Psoas muscle (tissue), 8 donors: ENCODE data around the gene N4BP3. TPM values are rescaled to one million over a fixed set of nuclear protein-coding genes. Genes with fewer than 3 reads are reported as not detected.
A peak's percentile ranks its signal among the peaks of the same experiment; 100 is the strongest.

Experiments
- ATAC-seq, 4 donors: fragments of 200-7000 bp; cut with Tn5 transposase; one replicate each; pipeline ENCODE4 v1.9.1; 2020; ENCODE audit warnings: moderate library complexity in 3 of 4, mild to moderate bottlenecking in 2 of 4
- DNase-seq, 2 donors: peaks; one replicate each; pipeline ENCODE4 v3.0.0-alpha.2; 2020
- H3K27ac ChIP-seq: fragments of 200-600 bp; one replicate; pipeline ENCODE4 v1.8.0; 2022
- H3K27me3 ChIP-seq, 3 donors: fragments of 200-600 bp in 1 of 3; one replicate each; pipeline versions ENCODE4 v1.6.1 to v1.8.0; 2013 to 2022; ENCODE audit warnings: low read length in 2 of 3, mild to moderate bottlenecking in 2 of 3, moderate library complexity in 1 of 3; ENCODE audit not compliant: insufficient read depth in 3 of 3
- H3K36me3 ChIP-seq, 2 donors: fragments of 200-600 bp in 1 of 2; one replicate each; pipeline versions ENCODE4 v1.6.1 to v1.8.0; 2013 to 2022; ENCODE audit warnings: low read depth in 1 of 2, mild to moderate bottlenecking in 1 of 2, moderate library complexity in 1 of 2; ENCODE audit not compliant: insufficient read depth in 1 of 2
- H3K4me1 ChIP-seq: fragments of 200-600 bp; one replicate; pipeline ENCODE4 v1.8.0; 2022
- H3K4me3 ChIP-seq: fragments of 200-600 bp; one replicate; pipeline ENCODE4 v1.8.0; 2022; ENCODE audit warnings: mild to moderate bottlenecking
- H3K9me3 ChIP-seq: fragments of 200-600 bp; one replicate; pipeline ENCODE4 v1.8.0; 2022
- CTCF ChIP-seq: fragments of 200-600 bp; IDR thresholded peaks from one replicate; pipeline ENCODE4 v1.8.0; 2022; ENCODE audit warnings: antibody characterized with exemption
- WGBS, 3 donors: extraction: QIAGEN DNeasy Blood & Tissue Kit; methylation state at CpG; one replicate each; pipeline versions ENCODE4 v1.1.6 to v1.1.7; 2013; 5-methylcytosine and 5-hydroxymethylcytosine counted together
- intact Hi-C, 2 donors: fragments of 100-400 bp; cut with DNase I; formaldehyde crosslinking; loops; one replicate each; pipeline versions ENCODE4 v1.11.0 to v1.14.2; 2022
- polyA plus RNA-seq, 3 donors: library from polyadenylated mRNA; stranded (reverse); fragments of 200-250 nt; gene quantifications; one replicate each; pipeline ENCODE4 v1.2.3, GENCODE V29; 2013
- total RNA-seq, 4 donors: library from RNA; stranded (reverse); fragmentation: NEBNext Ultra II Directional in 2 of 4; extraction: Animal tissue kit (Norgen Biotek cat#: 25700) in 2 of 4; gene quantifications; one replicate each; pipeline versions ENCODE4 v1.2.1 to v1.2.4, GENCODE V29; 2021 to 2023
- donor health status: healthy with polysubstance abuse.
- donor health status: DM: no; HTN: no; CAD: no; lungs with moderate emphysema.
- donor health status: Bipolar disorder and iron deficiency.
- donor health status: healthy.
- donor health status: DM: yes; HTN: yes; CAD: no.
- donor health status: DM: no; HTN: no; CAD: no.
- donor health status: DM: no; HTN: no; CAD: no.
- donor health status: DM: yes; HTN: yes; CAD: no.

The N4BP3 gene
- total and polyA plus RNA-seq, 7 donors: 1.6 to 4.0 (median 2.9) TPM

DNA sequence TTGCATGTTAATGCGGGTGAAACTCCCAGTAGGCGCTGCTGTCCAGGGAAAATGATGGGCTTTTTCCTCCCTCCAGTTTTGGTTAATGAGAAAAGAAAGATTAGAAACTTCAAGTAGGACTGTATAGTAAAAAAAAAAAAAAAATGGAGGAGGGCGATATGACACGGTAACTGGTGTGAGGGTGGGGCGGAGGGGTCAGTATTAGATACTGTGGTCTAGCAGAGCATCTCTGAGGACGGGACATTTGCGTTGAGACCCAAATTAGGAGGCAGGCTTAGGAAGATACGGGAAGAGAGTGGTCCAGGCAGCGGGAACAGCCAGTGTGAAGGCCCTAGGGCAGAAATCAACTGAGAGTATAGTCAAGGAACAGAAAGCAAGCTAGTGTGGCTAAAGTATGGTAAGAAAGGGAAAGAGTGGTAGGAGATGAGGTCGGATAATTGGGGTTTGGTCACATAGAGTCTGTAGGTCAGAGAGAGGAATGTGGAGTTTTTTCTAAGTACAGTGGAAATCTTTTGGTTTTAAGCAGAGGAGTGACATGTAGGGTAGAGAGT lies 18.2 kb downstream of the N4BP3 start:
- intact Hi-C loops: no loop called here
- TF ChIP-seq CTCF: no peak
- peak overlapping the region; percentile 86 for H3K27ac ChIP-seq
- peak in 1 of 2 donors; percentile 13 for DNase-seq
- peak in 1 of 4 donors; percentile 7 for ATAC-seq
- H3K36me3 ChIP-seq: peaks cover 4 to 29% of the 10 kb centered on the region in 2 donors
- 17 to 21% (median 18%) methylated on average over 10 of the region's 10 CpGs for WGBS, 3 donors
- no peaks in the 10 kb centered on the region for H3K27me3 ChIP-seq
- peak overlapping the region; percentile 94 for H3K4me3 ChIP-seq
- H3K4me1 ChIP-seq: peaks cover 6% of the 10 kb centered on the region
- H3K9me3 ChIP-seq: no peaks in the 10 kb centered on the region

- Histone ChIP-seq H3K4me1 (peaks cover 1% of the 10 kb centered on the region), H3K9me3 (no peaks in the 10 kb centered on the region), H3K27me3 (no peaks in the 10 kb centered on the region), H3K27ac (no peak overlapping the region), H3K36me3 (peaks cover 4 to 79% of the 10 kb centered on the region in 2 donors), H3K4me3 (no peak overlapping the region)
- intact Hi-C loops: no loop called here
- 77 to 91% (median 79%) methylated on average over 10 of the region's 10 CpGs for WGBS, 3 donors
- peak in 1 of 2 donors; percentile 35 for DNase-seq
- ATAC-seq: no peak
- TF ChIP-seq CTCF: no peak
These were observed 23.7 kb downstream of the N4BP3 start for GRCh38 chr5:178136990-178137389.

DNA sequence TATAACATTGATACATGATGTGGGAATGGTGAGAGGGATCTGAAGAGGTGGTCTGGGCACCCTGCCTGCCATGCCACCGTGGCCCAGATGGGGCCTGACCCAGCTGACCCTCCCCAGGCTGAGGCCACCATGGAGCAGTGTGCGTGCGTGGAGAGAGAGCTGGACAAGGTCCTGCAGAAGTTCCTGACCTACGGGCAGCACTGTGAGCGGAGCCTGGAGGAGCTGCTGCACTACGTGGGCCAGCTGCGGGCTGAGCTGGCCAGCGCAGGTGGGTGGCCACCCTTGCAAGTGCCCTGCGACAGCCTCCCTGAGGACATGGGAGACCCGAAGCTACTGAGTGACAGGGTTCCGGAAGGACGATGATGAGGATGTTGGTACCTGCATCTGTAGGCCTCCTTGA lies 24.7 kb downstream of the N4BP3 start:
- no peak for ATAC-seq
- no peak overlapping the region for H3K4me3 ChIP-seq
- peaks cover 2% of the 10 kb centered on the region for H3K4me1 ChIP-seq
- no peak for TF ChIP-seq CTCF
- intact Hi-C loops: no loop called here
- H3K36me3 ChIP-seq: peaks cover 4 to 89% of the 10 kb centered on the region in 2 donors
- no peaks in the 10 kb centered on the region for H3K9me3 ChIP-seq
- H3K27ac ChIP-seq: no peak overlapping the region
- 86 to 91% (median 88%) methylated on average over 12 of the region's 12 CpGs for WGBS, 3 donors
- no peaks in the 10 kb centered on the region for H3K27me3 ChIP-seq
- no peak for DNase-seq

DNA sequence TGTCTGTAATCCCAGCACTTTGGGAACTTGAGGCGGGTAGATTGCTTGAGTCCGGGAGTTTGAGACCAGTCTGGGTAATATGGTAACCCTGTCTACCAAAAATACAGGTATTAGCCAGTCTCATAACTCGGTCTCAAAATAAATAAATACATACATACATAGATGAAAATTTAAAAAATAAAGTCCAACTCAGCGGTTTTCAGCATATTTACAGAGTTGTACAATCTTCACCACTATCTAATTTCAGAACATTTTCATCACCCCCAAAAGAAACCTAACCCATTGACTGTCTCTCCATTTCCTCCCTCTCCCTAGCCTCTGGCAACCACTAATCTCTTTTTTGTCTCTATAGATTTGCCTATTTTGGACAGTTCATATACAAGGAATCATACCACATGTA lies 28.2 kb downstream of the N4BP3 start:
- Histone ChIP-seq H3K27me3 (no peaks in the 10 kb centered on the region), H3K9me3 (no peaks in the 10 kb centered on the region), H3K36me3 (peaks cover 3 to 96% of the 10 kb centered on the region in 2 donors), H3K27ac (no peak overlapping the region), H3K4me3 (no peak overlapping the region), H3K4me1 (peaks cover 20% of the 10 kb centered on the region)
- TF ChIP-seq CTCF: no peak
- DNase-seq: no peak
- no peak for ATAC-seq
- 96 to 97% (median 97%) methylated on average over 4 of the region's 4 CpGs for WGBS, 3 donors
- intact Hi-C loops: no loop called here

- H3K9me3 ChIP-seq: no peaks in the 10 kb centered on the region
- no peak for TF ChIP-seq CTCF
- H3K4me3 ChIP-seq: no peak overlapping the region
- WGBS, 3 donors: 79 to 85% (median 82%) methylated on average over 20 of the region's 20 CpGs
- DNase-seq (no peak), ATAC-seq (no peak)
- H3K4me1 ChIP-seq: peaks cover 20% of the 10 kb centered on the region
- H3K27ac ChIP-seq: no peak overlapping the region
- H3K27me3 ChIP-seq: no peaks in the 10 kb centered on the region
- peaks cover 3 to 99% of the 10 kb centered on the region in 2 donors for H3K36me3 ChIP-seq
- intact Hi-C loops: no loop called here
These were observed 29.3 kb downstream of the N4BP3 start for GRCh38 chr5:178142642-178143041.
